Measurements from ENCODE around the gene FASLG. TPM values are rescaled to one million over a fixed set of nuclear protein-coding genes. Genes with fewer than 3 reads are reported as not detected.

FASLG gene
- polyA plus RNA-seq, 3 donors = not detected

DNA sequence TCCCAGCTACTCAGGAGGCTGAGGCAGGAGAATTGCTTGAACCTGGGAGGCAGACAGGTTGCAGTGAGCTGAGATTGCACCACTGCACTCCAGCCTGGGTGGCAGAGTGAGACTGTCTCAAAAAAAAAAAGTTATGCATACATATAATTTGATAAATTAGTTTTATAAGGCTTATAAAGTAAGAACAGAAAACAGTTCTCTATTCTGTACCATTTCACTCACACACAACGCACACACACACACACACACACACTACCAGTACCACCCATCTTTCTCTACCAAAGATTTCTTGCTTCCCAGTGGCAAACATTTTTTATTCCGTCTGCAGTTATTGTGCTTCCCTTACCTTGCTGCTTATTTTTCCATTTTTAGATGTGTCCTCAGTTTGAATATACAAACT, 46.4 kb upstream of the FASLG start:
- Histone ChIP-seq H3K9ac (ENCODE audit: insufficient read depth, low read length, poor library complexity, severe bottlenecking) (no peak overlapping the region), H3K9me3 (replicated peaks in 1 of 2; ENCODE audit: control insufficient read depth in 1 of 2, insufficient read depth in 1 of 2, low read length in 2 of 2) (no peaks in the 10 kb centered on the region), H3K4me2 (replicated peaks; ENCODE audit: extremely low read depth, low read length, poor library complexity, severe bottlenecking) (no peak overlapping the region), H2AFZ (ENCODE audit: insufficient read depth, low read depth, low read length, poor library complexity, severe bottlenecking) (no peak overlapping the region), H3K4me1 (ENCODE audit: control insufficient read depth in 1 of 2, insufficient read depth in 2 of 2, low read length in 2 of 2) (peaks cover 10 to 23% of the 10 kb centered on the region in 2 donors), H3K79me2 (ENCODE audit: insufficient read depth, low read length) (no peaks in the 10 kb centered on the region), H4K20me1 (ENCODE audit: insufficient read depth, low read length) (no peaks in the 10 kb centered on the region), H3K36me3 (replicated peaks in 1 of 2; ENCODE audit: control insufficient read depth in 1 of 2, insufficient read depth in 2 of 2, low read length in 2 of 2) (peaks cover 36 to 48% of the 10 kb centered on the region in 2 donors), H3K4me3 (replicated peaks in 1 of 3; ENCODE audit: low read depth in 2 of 3, low read length in 3 of 3) (no peak overlapping the region), H3K27ac (ENCODE audit: low read depth in 1 of 2, low read length in 2 of 2) (no peak overlapping the region), H3K27me3 (ENCODE audit: control insufficient read depth in 2 of 2, insufficient read depth in 2 of 2, low read length in 2 of 2) (no peaks in the 10 kb centered on the region)
- TF ChIP-seq, protein P1, sequence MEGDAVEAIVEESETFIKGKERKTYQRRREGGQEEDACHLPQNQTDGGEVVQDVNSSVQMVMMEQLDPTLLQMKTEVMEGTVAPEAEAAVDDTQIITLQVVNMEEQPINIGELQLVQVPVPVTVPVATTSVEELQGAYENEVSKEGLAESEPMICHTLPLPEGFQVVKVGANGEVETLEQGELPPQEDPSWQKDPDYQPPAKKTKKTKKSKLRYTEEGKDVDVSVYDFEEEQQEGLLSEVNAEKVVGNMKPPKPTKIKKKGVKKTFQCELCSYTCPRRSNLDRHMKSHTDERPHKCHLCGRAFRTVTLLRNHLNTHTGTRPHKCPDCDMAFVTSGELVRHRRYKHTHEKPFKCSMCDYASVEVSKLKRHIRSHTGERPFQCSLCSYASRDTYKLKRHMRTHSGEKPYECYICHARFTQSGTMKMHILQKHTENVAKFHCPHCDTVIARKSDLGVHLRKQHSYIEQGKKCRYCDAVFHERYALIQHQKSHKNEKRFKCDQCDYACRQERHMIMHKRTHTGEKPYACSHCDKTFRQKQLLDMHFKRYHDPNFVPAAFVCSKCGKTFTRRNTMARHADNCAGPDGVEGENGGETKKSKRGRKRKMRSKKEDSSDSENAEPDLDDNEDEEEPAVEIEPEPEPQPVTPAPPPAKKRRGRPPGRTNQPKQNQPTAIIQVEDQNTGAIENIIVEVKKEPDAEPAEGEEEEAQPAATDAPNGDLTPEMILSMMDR (IDR thresholded peaks at IDR 0.05) = no peak
- no peak overlapping the region for H3K27ac Mint-ChIP-seq
- H3K36me3 Mint-ChIP-seq = peaks cover 33 to 34% of the 10 kb centered on the region in 2 donors
- intact Hi-C loops (cut with micrococcal nuclease) = no loop called here
- DNase-seq = no peak
- peaks cover 0 to 8% (median 3%) of the 10 kb centered on the region in 7 donors for H3K9me3 Mint-ChIP-seq
- peaks cover 0 to 2% (median 0%) of the 10 kb centered on the region in 3 donors for H3K27me3 Mint-ChIP-seq (ENCODE audit: low read depth in 3 of 3)
- H3K4me3 Mint-ChIP-seq = no peak overlapping the region
- WGBS (ENCODE audit: insufficient coverage) = 100% methylated on average over 1 of the region's 2 CpGs
- H3K4me1 Mint-ChIP-seq = peaks cover 24% of the 10 kb centered on the region

DNA sequence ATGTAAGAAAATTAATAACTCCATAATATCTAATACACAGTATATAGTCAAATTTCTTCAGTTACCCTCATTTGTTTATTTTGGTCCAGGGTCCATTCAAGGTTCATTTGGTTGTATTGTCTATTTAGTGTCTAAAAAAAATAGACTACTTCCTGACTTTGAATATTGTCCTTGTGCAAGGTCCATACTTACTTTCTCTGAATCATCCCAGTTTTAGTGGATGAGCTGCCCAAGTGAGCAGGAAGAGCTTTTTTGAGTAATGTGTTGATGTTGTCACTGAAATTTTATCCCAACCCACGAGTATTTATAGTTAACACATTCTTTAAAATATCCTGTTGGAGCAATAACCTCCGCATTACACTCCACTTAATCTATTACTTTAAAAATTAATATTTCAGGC, 45.6 kb upstream of the FASLG start:
- TF ChIP-seq, protein P1 (IDR thresholded peaks at IDR 0.05) = no peak
- H3K9ac ChIP-seq (ENCODE audit: insufficient read depth, low read length, poor library complexity, severe bottlenecking) = no peak overlapping the region
- no peak overlapping the region for H3K27ac ChIP-seq (ENCODE audit: low read depth in 1 of 2, low read length in 2 of 2)
- Mint-ChIP-seq H3K27ac (no peak overlapping the region), H3K36me3 (peaks cover 28 to 29% of the 10 kb centered on the region in 2 donors), H3K27me3 (ENCODE audit: low read depth in 3 of 3) (peaks cover 0 to 2% (median 0%) of the 10 kb centered on the region in 3 donors), H3K9me3 (peaks cover 2 to 11% (median 6%) of the 10 kb centered on the region in 7 donors), H3K4me1 (peaks cover 24% of the 10 kb centered on the region), H3K4me3 (no peak overlapping the region)
- no peak overlapping the region for H3K4me2 ChIP-seq (replicated peaks; ENCODE audit: extremely low read depth, low read length, poor library complexity, severe bottlenecking)
- no peaks in the 10 kb centered on the region for H3K9me3 ChIP-seq (replicated peaks in 1 of 2; ENCODE audit: control insufficient read depth in 1 of 2, insufficient read depth in 1 of 2, low read length in 2 of 2)
- WGBS (ENCODE audit: insufficient coverage) = no CpG with 5 or more reads among the region's 2 CpGs
- no peak overlapping the region for H3K4me3 ChIP-seq (replicated peaks in 1 of 3; ENCODE audit: low read depth in 2 of 3, low read length in 3 of 3)
- H3K79me2 ChIP-seq (ENCODE audit: insufficient read depth, low read length) = no peaks in the 10 kb centered on the region
- no peaks in the 10 kb centered on the region for H3K27me3 ChIP-seq (ENCODE audit: control insufficient read depth in 2 of 2, insufficient read depth in 2 of 2, low read length in 2 of 2)
- no peak for DNase-seq
- H4K20me1 ChIP-seq (ENCODE audit: insufficient read depth, low read length) = no peaks in the 10 kb centered on the region
- peaks cover 30 to 40% of the 10 kb centered on the region in 2 donors for H3K36me3 ChIP-seq (replicated peaks in 1 of 2; ENCODE audit: control insufficient read depth in 1 of 2, insufficient read depth in 2 of 2, low read length in 2 of 2)
- H3K4me1 ChIP-seq (ENCODE audit: control insufficient read depth in 1 of 2, insufficient read depth in 2 of 2, low read length in 2 of 2) = peaks cover 10 to 24% of the 10 kb centered on the region in 2 donors
- no peak overlapping the region for H2AFZ ChIP-seq (ENCODE audit: insufficient read depth, low read depth, low read length, poor library complexity, severe bottlenecking)
- intact Hi-C loops (cut with micrococcal nuclease) = no loop called here
